Measurements from ENCODE around the gene PSMD6. TPM values are rescaled to one million over a fixed set of nuclear protein-coding genes. Genes with fewer than 3 reads are reported as not detected.

Gene PSMD6
- total and polyA plus RNA-seq, 2 experiments from 2014 or later: 99.6 to 104 TPM

DNA sequence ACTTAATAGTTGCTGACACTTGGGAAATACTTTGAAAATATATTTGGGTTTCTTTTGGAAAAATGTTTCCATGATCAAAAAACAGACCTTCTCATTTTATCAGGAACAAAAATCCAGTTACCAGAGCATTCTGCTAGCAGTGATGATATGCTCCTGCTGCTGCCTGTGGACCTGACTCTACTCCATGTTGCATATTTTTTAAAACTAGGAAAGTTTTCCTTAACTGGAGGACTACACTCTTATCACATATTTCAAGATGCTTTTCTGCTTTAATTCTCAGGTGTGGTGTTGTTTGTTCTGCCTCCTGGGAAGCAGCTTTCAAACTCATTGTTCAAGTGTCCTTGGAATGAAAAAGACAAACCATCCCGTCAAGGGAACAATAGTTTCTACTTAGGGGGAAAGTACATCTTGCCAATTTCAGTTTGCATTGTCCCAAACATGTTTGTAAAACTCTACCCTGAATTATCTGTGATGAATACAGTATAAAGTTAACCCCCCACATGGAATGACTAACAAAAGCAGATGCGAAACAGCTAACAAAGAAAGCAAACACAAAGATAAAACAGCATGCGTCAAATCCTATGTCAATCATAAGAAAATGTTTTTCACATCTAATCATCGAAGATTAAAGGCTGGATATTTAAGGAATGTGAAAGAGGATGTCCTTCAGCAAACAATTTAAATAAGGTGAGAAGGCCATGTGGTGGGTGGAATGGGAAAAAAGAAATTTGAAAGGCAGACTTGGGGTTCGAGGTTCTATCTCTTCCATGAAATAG is 40.1 kb upstream of the PSMD6 start:
- H3K9me3 ChIP-seq (ENCODE audit: low read depth): no peaks in the 10 kb centered on the region
- DNase-seq (ENCODE audit: low spot score): no peak
- no peaks in the 10 kb centered on the region for H3K36me3 ChIP-seq (replicated peaks; ENCODE audit: insufficient read depth, low read depth)
- no peak overlapping the region for H2AFZ ChIP-seq
- H3K27ac ChIP-seq: no peak overlapping the region
- no peaks in the 10 kb centered on the region for H3K9me2 ChIP-seq (replicated peaks; ENCODE audit: insufficient read depth)
- no peak overlapping the region for H3K4me2 ChIP-seq
- H3K4me3 ChIP-seq: no peak overlapping the region
- 45% methylated on average over 5 of the region's 5 CpGs for WGBS (ENCODE audit: low lambda C conversion rate, missing lambda C conversion rate)
- no peaks in the 10 kb centered on the region for H3K4me1 ChIP-seq (ENCODE audit: insufficient read depth)
- no peaks in the 10 kb centered on the region for H4K20me1 ChIP-seq (ENCODE audit: insufficient read depth, poor library complexity, severe bottlenecking)
- no peaks in the 10 kb centered on the region for H3K79me2 ChIP-seq
- H3K27me3 ChIP-seq: no peaks in the 10 kb centered on the region
- TF ChIP-seq EZH2phosphoT487 (IDR thresholded peaks at IDR 0.05; ENCODE audit: low read depth, severe bottlenecking, unreplicated experiment): no peak
- TF ChIP-seq EZH2 (IDR thresholded peaks at IDR 0.05; ENCODE audit: borderline replicate concordance): no peak
- TF ChIP-seq CTCF (IDR thresholded peaks at IDR 0.05; ENCODE audit: poor library complexity): no peak

DNA sequence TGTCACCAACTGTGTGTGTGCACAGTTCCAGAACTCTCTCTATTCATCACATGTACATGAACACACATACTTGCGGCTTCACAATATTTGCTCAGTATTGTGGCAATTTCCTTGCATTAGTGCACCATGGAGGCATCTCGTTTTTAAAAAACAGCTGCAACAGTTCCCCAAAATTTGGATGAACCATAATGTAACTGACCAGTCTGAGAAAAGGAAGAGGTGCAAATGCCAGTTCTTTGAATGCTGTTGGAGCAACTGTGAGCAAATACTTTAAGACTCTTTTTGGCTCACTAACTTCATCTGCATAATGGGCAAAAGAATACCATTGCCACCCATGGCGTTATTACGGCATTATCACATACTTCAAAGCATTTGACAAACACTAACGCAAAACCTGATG is 38.3 kb upstream of the PSMD6 start:
- no peaks in the 10 kb centered on the region for H3K9me3 ChIP-seq (ENCODE audit: low read depth)

DNA sequence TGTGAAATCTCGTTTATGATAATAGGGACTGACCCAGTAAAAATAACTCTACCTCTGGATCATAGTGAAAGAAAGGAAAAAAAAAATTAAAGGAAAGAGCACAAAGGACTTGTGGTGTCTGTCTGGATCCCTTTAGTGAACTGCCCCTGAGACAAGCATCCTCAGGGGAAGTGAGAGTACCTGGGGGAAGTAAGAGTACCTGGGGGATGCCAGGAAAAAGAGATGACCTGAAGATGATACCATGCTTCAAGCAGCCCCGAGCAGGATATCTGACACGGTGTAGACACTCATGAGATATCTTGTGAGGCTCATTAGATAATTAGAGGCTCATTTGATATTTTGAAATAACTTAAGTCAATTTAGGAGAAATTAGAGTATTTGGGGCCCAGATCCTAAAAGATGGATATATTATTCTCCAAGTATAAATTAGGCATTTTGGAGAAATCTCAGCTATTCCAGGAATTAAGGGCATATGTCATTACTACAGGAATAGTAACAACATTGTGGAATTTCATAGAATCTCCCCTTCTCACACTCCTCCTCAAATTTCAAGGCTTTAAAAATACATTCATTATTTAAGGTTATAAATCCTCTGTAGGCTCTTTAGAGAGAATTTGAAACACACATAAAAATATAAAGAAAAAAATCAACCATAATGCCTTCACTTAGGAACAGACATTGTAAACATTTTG is 36.3 kb upstream of the PSMD6 start:
- no peak for TF ChIP-seq EZH2phosphoT487 (IDR thresholded peaks at IDR 0.05; ENCODE audit: low read depth, severe bottlenecking, unreplicated experiment)
- TF ChIP-seq EZH2 (IDR thresholded peaks at IDR 0.05; ENCODE audit: borderline replicate concordance): no peak
- TF ChIP-seq CTCF (IDR thresholded peaks at IDR 0.05; ENCODE audit: poor library complexity): no peak
- H3K36me3 ChIP-seq (replicated peaks; ENCODE audit: insufficient read depth, low read depth): no peaks in the 10 kb centered on the region
- H3K27me3 ChIP-seq: no peaks in the 10 kb centered on the region
- no peaks in the 10 kb centered on the region for H3K4me1 ChIP-seq (ENCODE audit: insufficient read depth)
- H3K9me3 ChIP-seq (ENCODE audit: low read depth): no peaks in the 10 kb centered on the region
- WGBS (ENCODE audit: low lambda C conversion rate, missing lambda C conversion rate): 84% methylated on average over 3 of the region's 3 CpGs
- H3K9me2 ChIP-seq (replicated peaks; ENCODE audit: insufficient read depth): no peaks in the 10 kb centered on the region
- no peak overlapping the region for H3K27ac ChIP-seq
- H3K4me2 ChIP-seq: no peak overlapping the region
- H4K20me1 ChIP-seq (ENCODE audit: insufficient read depth, poor library complexity, severe bottlenecking): no peaks in the 10 kb centered on the region
- no peak overlapping the region for H2AFZ ChIP-seq
- DNase-seq (ENCODE audit: low spot score): no peak
- no peak overlapping the region for H3K4me3 ChIP-seq
- no peaks in the 10 kb centered on the region for H3K79me2 ChIP-seq

More for the DNA sequence above, 38.3 kb upstream of the PSMD6 start:
- no peaks in the 10 kb centered on the region for H3K79me2 ChIP-seq
- H3K4me1 ChIP-seq (ENCODE audit: insufficient read depth): no peaks in the 10 kb centered on the region
- WGBS (ENCODE audit: low lambda C conversion rate, missing lambda C conversion rate): 80% methylated on average over 5 of the region's 5 CpGs
- no peak overlapping the region for H2AFZ ChIP-seq
- no peaks in the 10 kb centered on the region for H4K20me1 ChIP-seq (ENCODE audit: insufficient read depth, poor library complexity, severe bottlenecking)
- H3K9me2 ChIP-seq (replicated peaks; ENCODE audit: insufficient read depth): no peaks in the 10 kb centered on the region
- no peak for DNase-seq (ENCODE audit: low spot score)
- TF ChIP-seq EZH2 (IDR thresholded peaks at IDR 0.05; ENCODE audit: borderline replicate concordance) (no peak), EZH2phosphoT487 (IDR thresholded peaks at IDR 0.05; ENCODE audit: low read depth, severe bottlenecking, unreplicated experiment) (no peak), CTCF (IDR thresholded peaks at IDR 0.05; ENCODE audit: poor library complexity) (no peak)
- no peak overlapping the region for H3K4me2 ChIP-seq
- no peak overlapping the region for H3K27ac ChIP-seq
- H3K36me3 ChIP-seq (replicated peaks; ENCODE audit: insufficient read depth, low read depth): no peaks in the 10 kb centered on the region
- no peak overlapping the region for H3K4me3 ChIP-seq
- H3K27me3 ChIP-seq: no peaks in the 10 kb centered on the region
